GM12878 (cell line): ENCODE data around the gene RPL27. TPM values are rescaled to one million over a fixed set of nuclear protein-coding genes. Genes with fewer than 3 reads are reported as not detected.

Experiments used
- E2F8 ChIP-seq: fragments of 450-650 bp; IDR thresholded peaks from 2 replicates; pipeline ENCODE4 v1.6.1; 2018; ENCODE audit warnings: mild to moderate bottlenecking, low read depth, moderate library complexity; ENCODE audit not compliant: partially characterized antibody
- EGR1 ChIP-seq, 2 experiments: IDR thresholded peaks; 1 replicate in 1 of 2; 2 replicates in 1 of 2; pipeline ENCODE4 v1.6.1; 2011 to 2012; ENCODE audit warnings: low read depth in 2 of 2, low read length in 2 of 2, borderline replicate concordance in 1 of 2, mild to moderate bottlenecking in 1 of 2, moderate library complexity in 1 of 2
- FOXK2 ChIP-seq: fragments of 450-650 bp; IDR thresholded peaks from 2 replicates; pipeline ENCODE4 v1.6.1; 2017; ENCODE audit warnings: mild to moderate bottlenecking, moderate library complexity
- IKZF1 ChIP-seq: fragments of 450-650 bp; conservative IDR thresholded peaks from 2 replicates; pipeline ENCODE4 v1.6.1; 2017; ENCODE audit warnings: antibody characterized with exemption, mild to moderate bottlenecking
- NFYB ChIP-seq: IDR thresholded peaks from 2 replicates; pipeline ENCODE4 v1.6.1; 2011; ENCODE audit warnings: low read depth, mild to moderate bottlenecking, low read length, improper control_type of control experiment, moderate library complexity; ENCODE audit not compliant: insufficient read depth
- PBX3 ChIP-seq: IDR thresholded peaks from 2 replicates; pipeline ENCODE4 v1.6.1; 2011; ENCODE audit warnings: mild to moderate bottlenecking, low read depth, low read length, moderate library complexity; ENCODE audit not compliant: insufficient replicate concordance
- PML ChIP-seq: IDR thresholded peaks from 2 replicates; pipeline ENCODE4 v1.6.1; 2012; ENCODE audit warnings: low read length, inconsistent platforms
- RCOR1 ChIP-seq: conservative IDR thresholded peaks from 2 replicates; pipeline ENCODE4 v1.6.1; 2012; ENCODE audit warnings: low read depth, low read length, improper control_type of control experiment
- SIN3A ChIP-seq: IDR thresholded peaks from 2 replicates; pipeline ENCODE4 v1.6.1; 2012; ENCODE audit warnings: low read depth, low read length, improper control_type of control experiment
- SMC3 ChIP-seq: IDR thresholded peaks from 2 replicates; pipeline ENCODE4 v1.6.1; 2011; ENCODE audit warnings: low read length, improper control_type of control experiment, borderline replicate concordance
- SREBF1 ChIP-seq: IDR thresholded peaks from 2 replicates; pipeline ENCODE4 v1.6.1; 2012; ENCODE audit warnings: mild to moderate bottlenecking, low read length
- SREBF2 ChIP-seq: IDR thresholded peaks from 2 replicates; pipeline ENCODE4 v1.6.1; 2012; ENCODE audit warnings: mild to moderate bottlenecking, low read length
- STAT3 ChIP-seq: IDR thresholded peaks from 2 replicates; pipeline ENCODE4 v1.6.1; 2011; ENCODE audit warnings: low read depth, low read length, improper control_type of control experiment
- TCF3 ChIP-seq: IDR thresholded peaks from 2 replicates; pipeline ENCODE4 v1.6.1; 2012; ENCODE audit warnings: low read depth, mild to moderate bottlenecking, low read length, borderline replicate concordance; ENCODE audit not compliant: insufficient read depth
- TCF7 ChIP-seq: IDR thresholded peaks from 2 replicates; pipeline ENCODE4 v1.6.1; 2014; ENCODE audit warnings: antibody characterized with exemption, borderline replicate concordance
- polyA plus RNA-seq, 11 experiments: library from polyadenylated mRNA; depleted of rRNA in 4 of 11; unstranded in 6 of 11; stranded (reverse) in 5 of 11; fragments of >200 nt; fragmentation: Nextera tagmentation in 4 of 11; fragmentation: Illumina TruSeq in 1 of 11; extraction: Ambion mirVana in 4 of 11; extraction: Trizol in 1 of 11; gene quantifications; 1 replicate in 1 of 11; 2 replicates in 10 of 11; pipeline versions ENCODE4 v1.2.1 to v1.2.3, GENCODE V29; 2011 to 2016; ENCODE audit warnings: inconsistent platforms in 2 of 11, missing spikeins in 2 of 11, low read depth in 1 of 11
- total RNA-seq, 4 experiments: library from RNA; depleted of rRNA in 3 of 4; stranded (reverse); fragments of >200 nt in 3 of 4; fragmentation: Illumina TruSeq in 1 of 4; extraction: Trizol in 1 of 4; gene quantifications; 2 replicates each; pipeline versions ENCODE4 v1.2.1 to v1.2.3, GENCODE V29; 2013 to 2021
- TF ChIP-seq, protein P1 (sequence below): fragments of 450-650 bp; IDR thresholded peaks from 2 replicates; pipeline ENCODE4 v1.6.1; 2017; ENCODE audit warnings: mild to moderate bottlenecking, moderate library complexity
- TF ChIP-seq, protein P2 (sequence below): IDR thresholded peaks from 2 replicates; pipeline ENCODE4 v1.6.1; 2012; ENCODE audit warnings: mild to moderate bottlenecking, low read depth, low read length

RPL27 gene
- total and polyA plus RNA-seq, 10 of the 15 experiments (the other 5 are each of a cell fraction or from before 2014, with no cell fraction given): 1,748 to 6,934 (median 3,779) TPM

DNA sequence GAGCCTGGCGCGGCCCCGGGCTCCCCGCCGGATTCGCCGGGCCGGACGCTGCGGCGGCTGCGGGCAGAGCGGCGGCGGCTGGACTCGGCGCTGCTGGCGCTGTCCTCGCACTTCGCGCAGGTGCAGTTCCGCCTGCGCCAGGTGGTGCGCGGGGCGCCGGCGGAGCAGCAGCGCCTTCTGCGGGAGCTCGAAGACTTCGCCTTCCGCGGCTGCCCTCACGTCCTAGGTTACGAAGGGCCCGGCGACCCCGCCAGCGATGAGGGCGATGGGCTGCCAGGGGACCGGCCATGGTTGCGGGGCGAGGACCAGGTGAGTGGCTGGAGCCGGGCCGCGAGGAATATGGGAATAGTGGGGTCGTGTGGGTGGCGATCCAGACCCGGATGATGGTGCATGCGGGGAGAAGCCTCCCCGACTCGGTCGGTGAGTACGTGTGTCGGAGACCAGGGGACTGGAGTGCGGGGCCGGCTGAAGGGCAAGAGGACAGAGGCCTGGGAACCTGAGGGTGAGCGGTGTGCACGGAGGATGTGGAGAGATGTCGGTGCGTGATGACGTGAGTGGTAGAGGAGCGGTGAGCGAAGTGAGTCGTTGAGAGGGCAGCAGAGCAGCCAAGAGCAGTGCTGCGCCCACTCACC lies 17.3 kb upstream of the RPL27 start (continued):
- no peak for TF ChIP-seq PBX3
- no peak for TF ChIP-seq TCF7
- TF ChIP-seq TCF3: peak; percentile 90
- TF ChIP-seq E2F8: no peak
- TF ChIP-seq SIN3A: peak; percentile 7; the same call in 1 of the 2 replicates
- TF ChIP-seq RCOR1: no peak
- TF ChIP-seq, protein P1, sequence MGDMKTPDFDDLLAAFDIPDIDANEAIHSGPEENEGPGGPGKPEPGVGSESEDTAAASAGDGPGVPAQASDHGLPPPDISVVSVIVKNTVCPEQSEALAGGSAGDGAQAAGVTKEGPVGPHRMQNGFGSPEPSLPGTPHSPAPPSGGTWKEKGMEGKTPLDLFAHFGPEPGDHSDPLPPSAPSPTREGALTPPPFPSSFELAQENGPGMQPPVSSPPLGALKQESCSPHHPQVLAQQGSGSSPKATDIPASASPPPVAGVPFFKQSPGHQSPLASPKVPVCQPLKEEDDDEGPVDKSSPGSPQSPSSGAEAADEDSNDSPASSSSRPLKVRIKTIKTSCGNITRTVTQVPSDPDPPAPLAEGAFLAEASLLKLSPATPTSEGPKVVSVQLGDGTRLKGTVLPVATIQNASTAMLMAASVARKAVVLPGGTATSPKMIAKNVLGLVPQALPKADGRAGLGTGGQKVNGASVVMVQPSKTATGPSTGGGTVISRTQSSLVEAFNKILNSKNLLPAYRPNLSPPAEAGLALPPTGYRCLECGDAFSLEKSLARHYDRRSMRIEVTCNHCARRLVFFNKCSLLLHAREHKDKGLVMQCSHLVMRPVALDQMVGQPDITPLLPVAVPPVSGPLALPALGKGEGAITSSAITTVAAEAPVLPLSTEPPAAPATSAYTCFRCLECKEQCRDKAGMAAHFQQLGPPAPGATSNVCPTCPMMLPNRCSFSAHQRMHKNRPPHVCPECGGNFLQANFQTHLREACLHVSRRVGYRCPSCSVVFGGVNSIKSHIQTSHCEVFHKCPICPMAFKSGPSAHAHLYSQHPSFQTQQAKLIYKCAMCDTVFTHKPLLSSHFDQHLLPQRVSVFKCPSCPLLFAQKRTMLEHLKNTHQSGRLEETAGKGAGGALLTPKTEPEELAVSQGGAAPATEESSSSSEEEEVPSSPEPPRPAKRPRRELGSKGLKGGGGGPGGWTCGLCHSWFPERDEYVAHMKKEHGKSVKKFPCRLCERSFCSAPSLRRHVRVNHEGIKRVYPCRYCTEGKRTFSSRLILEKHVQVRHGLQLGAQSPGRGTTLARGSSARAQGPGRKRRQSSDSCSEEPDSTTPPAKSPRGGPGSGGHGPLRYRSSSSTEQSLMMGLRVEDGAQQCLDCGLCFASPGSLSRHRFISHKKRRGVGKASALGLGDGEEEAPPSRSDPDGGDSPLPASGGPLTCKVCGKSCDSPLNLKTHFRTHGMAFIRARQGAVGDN: peak; percentile 13; the same call in 1 of the 2 replicates
- TF ChIP-seq SREBF1: no peak
- TF ChIP-seq SREBF2: no peak
- TF ChIP-seq IKZF1: peak; percentile 33; the same call in 1 of the 2 replicates
- TF ChIP-seq, protein P2, sequence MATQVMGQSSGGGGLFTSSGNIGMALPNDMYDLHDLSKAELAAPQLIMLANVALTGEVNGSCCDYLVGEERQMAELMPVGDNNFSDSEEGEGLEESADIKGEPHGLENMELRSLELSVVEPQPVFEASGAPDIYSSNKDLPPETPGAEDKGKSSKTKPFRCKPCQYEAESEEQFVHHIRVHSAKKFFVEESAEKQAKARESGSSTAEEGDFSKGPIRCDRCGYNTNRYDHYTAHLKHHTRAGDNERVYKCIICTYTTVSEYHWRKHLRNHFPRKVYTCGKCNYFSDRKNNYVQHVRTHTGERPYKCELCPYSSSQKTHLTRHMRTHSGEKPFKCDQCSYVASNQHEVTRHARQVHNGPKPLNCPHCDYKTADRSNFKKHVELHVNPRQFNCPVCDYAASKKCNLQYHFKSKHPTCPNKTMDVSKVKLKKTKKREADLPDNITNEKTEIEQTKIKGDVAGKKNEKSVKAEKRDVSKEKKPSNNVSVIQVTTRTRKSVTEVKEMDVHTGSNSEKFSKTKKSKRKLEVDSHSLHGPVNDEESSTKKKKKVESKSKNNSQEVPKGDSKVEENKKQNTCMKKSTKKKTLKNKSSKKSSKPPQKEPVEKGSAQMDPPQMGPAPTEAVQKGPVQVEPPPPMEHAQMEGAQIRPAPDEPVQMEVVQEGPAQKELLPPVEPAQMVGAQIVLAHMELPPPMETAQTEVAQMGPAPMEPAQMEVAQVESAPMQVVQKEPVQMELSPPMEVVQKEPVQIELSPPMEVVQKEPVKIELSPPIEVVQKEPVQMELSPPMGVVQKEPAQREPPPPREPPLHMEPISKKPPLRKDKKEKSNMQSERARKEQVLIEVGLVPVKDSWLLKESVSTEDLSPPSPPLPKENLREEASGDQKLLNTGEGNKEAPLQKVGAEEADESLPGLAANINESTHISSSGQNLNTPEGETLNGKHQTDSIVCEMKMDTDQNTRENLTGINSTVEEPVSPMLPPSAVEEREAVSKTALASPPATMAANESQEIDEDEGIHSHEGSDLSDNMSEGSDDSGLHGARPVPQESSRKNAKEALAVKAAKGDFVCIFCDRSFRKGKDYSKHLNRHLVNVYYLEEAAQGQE: no peak
- no peak for TF ChIP-seq STAT3
- no peak for TF ChIP-seq EGR1 (IDR thresholded peaks at IDR 0.05; ENCODE audit: borderline replicate concordance in 1 of 2, low read depth in 2 of 2, low read length in 2 of 2)
- TF ChIP-seq NFYB: no peak
- no peak for TF ChIP-seq FOXK2
- no peak for TF ChIP-seq PML
- TF ChIP-seq SMC3: no peak
